ENCODE results near the gene DNAH14.

Gene DNAH14

DNA sequence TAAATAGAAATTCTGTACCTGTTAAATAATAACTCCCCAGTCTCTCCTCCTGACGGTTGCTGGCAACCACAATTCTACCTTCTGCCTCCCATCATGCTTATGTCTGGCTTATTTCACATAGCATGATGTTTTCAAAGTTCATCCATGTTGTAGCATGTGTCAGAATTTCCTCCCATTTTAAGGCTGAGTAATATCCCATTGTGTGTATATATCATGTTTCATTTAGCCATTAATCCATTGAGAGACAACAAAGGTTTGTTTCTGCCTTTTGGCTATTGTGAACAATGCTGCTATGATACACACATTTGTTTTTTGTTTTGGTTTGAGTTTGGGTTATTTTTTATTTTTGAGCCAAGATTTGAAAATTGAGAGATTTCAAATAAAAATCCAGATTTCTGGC lies 426.4 kb downstream of the DNAH14 start:
- TF ChIP-seq, protein P1, sequence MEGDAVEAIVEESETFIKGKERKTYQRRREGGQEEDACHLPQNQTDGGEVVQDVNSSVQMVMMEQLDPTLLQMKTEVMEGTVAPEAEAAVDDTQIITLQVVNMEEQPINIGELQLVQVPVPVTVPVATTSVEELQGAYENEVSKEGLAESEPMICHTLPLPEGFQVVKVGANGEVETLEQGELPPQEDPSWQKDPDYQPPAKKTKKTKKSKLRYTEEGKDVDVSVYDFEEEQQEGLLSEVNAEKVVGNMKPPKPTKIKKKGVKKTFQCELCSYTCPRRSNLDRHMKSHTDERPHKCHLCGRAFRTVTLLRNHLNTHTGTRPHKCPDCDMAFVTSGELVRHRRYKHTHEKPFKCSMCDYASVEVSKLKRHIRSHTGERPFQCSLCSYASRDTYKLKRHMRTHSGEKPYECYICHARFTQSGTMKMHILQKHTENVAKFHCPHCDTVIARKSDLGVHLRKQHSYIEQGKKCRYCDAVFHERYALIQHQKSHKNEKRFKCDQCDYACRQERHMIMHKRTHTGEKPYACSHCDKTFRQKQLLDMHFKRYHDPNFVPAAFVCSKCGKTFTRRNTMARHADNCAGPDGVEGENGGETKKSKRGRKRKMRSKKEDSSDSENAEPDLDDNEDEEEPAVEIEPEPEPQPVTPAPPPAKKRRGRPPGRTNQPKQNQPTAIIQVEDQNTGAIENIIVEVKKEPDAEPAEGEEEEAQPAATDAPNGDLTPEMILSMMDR (IDR thresholded peaks at IDR 0.05) = no peak

DNA sequence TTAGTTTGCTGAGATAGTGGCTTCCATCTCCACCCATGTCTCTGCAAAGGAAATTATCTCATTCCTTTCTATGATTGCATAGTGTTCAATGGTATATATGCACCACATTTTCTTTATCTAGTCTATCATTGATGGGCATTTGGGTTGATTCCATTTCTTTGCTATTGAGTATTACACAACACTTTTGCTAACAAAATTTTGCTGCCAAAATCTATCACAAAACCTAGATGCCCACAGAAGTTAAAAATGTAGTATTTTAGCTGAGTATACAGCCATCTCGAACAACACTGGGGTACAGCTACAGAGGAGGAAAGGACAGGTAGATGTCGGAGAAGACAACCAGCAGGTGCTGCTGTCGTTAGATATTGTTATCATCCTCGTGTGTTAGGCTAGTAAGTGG lies 430.6 kb downstream of the DNAH14 start:
- TF ChIP-seq, protein P1 (IDR thresholded peaks at IDR 0.05) = no peak

DNA sequence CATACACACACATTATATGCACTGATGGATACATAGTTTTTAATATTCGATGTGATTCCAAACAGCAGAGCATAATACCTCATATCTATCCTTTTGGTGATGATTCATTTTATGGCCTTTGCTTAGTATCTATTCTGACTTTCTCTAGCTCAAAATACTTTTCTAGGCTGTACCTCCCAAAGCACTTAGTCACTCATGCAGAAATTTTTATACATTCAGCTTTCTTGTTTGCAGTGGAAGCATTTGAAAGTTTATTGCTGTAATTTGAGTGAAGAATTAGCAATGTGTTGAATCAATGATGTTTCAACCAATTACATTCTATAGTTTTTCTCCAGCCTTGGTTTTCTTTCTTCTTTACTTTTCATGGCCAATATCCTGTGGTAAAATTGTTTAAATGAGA lies 431.7 kb downstream of the DNAH14 start:
- TF ChIP-seq, protein P1 (IDR thresholded peaks at IDR 0.05) = no peak

DNA sequence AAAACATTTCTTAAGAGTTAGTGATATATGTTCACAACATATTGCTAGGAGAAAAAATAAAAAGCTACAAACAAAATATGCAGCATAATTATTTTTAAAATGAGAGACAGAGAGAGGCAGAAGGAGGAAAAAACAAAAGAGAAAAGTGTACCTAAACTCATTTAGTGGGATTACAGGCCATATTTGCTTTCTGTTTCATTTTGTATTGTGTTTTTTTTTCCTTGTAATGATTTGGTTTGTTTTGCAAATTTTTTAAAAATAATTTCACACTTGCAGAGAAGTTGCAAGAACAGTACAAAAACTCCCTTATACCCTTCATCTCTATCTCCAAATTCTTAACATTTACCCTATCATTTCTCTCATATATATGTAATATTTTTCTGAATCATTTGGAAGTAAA lies 433.3 kb downstream of the DNAH14 start:
- TF ChIP-seq, protein P1 (IDR thresholded peaks at IDR 0.05) = no peak

DNA sequence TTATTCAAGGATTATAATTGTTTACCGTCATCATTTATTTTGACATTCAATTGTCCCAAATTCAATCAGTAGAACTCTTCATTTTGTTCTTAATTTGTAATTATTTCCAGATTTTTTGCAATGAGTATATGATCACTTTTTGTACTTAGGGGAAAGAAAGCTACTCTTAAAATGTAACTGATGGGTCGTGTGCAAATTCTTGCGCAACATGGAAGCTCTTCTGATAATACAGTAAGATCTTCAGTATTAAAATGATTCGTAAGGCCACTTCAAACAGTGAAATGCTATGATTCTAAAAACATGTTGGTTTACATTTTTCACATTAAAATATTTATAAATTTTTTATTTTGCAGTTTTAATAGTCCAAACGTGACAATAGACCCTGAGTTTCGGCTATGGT lies 435.0 kb downstream of the DNAH14 start:
- TF ChIP-seq, protein P1 (IDR thresholded peaks at IDR 0.05) = no peak

DNA sequence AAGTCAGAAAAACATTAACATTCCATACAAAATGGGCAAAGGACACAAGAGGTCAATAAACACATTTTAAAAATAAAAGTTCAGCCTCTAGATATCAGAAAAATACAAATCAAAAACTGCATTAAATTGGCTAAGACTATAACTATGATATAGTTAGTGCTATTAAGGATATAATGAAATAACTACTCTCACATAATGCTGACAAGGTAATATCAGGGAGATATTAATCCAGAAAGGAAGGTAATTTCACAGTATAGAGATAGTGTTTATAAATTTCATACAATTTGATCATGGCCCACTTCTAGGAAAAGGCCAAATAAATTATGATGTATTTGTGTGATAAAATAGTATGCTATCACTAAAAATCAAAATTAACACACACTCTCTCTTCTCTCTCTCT lies 436.5 kb downstream of the DNAH14 start:
- TF ChIP-seq, protein P1 (IDR thresholded peaks at IDR 0.05) = no peak

DNA sequence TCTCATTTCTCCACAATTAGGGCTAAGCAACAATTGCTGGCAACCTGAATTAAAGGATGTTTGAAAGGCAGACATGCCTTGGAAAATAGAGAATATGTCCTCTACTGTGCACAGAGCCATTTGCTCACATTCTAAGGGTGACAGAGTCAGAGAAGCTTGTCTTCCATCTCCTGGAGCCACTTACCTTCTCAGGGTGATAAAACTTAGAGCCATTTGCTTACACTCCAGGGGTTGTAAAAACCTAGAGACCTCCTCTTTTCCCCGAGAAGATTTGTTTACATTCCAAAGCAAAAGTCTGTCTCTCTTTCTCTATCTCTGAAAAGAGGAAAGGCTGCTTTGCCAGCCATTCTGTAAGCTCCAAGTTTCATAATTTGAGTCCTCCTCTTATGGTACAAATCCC lies 437.1 kb downstream of the DNAH14 start:
- TF ChIP-seq, protein P1 (IDR thresholded peaks at IDR 0.05) = no peak

DNA sequence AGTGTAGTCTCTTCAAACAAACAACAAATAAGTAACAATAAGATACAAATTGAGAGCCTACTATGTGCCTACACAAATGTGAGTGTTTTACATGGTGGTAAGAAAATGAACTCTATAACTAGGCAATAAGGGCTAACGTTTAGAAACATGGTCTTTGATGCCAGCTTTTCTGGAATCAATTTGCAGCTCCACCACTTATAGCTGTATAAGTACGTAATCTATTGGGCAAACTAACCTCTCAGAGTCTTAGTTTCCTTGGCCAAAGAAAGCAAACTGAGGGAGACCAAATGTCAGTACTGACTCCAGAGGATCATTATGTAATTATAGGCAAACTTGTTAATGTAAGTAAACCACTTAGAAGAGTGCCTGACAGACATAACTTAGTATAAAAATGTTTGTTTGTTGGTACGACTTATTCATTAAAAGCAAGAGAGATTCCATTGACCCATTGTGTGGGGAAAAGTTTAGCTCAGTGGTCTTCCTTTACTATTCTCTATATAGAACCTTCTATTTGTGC lies 438.6 kb downstream of the DNAH14 start:
- TF ChIP-seq, protein P1 (IDR thresholded peaks at IDR 0.05) = no peak
